8988T (cell line): Measurements from ENCODE around the gene AGBL3.

Source experiments
- DNase-seq: peaks from one replicate; pipeline ENCODE4 v3.0.0; 2011

The AGBL3 gene

DNA sequence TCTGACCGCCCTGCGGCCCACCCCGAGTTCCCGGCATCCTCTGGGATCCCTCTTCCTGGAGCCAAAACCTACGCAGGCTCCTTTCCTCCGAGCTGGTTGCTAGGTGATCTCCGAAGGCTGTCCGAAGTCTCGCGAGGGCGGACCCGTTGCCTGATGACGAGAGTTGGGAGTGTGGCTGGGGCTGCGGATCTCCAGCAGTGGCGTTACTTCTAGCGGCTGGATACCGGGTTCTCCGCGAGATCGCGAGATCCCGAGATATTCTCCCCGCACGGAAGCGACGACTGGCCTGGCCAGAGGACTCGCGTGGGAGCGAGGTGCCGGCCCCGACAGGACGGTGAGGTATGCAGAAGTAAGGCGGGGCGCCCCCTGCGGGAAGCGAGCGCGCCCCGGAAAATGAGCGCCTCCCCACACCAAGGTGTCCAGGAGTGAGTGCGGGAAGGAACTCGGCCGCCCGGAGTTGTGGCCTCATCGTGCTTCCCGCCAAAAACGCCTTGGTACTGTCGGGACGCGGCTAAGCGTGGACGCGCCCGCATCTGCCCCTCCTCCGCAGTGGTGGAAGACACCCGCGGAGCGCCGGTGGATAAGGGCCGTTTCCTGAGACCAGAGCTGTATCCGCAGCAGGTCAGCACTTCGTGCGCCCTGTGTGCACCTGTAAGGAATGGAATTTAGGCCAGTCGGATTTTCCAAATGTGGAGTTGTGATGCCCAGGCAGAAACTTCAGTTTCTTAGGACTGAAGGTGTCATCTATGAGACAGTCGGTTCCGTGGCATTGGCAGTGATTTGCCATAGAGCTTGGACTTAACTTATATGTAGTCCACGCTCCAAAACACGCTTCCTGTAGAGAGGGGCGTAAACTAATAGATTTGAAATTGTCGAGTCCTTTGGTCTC, at the start of gene AGBL3:
Gene AGBL3 (plus strand): TSS at position 146 of the 889 bp plus-strand sequence. CDS start 1,426 bp downstream, outside the sequence.
- peak; percentile 63 for DNase-seq

DNA sequence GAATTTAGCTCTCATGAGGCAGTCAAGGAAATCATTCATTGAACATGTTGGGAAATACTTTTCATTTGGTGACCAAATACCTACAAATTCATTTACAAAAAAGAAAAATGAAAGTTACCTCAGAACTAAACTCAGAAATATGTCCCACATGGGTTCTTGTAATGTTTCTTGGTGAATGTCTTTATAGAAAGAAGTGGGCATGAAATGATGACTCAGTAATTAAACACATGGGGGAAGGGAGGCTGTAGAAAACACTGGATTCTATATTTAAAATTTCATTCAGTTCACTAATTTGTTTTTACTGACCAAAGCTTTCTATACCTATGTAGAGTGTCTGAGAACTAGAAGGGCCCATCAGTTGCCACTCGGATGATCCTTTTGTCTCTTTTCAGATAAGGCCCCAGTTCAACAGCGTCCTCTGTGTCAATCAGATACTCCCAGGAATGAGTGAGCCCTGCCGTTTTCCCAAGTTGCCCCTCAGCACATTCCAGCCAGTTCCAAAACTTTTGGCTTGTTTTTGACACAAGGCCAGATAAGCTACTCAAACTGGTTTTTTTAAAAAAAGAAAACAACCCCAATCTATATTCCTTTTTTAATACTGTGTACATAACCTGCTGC, 49.3 kb upstream of the AGBL3 start:
- no peak for DNase-seq

DNA sequence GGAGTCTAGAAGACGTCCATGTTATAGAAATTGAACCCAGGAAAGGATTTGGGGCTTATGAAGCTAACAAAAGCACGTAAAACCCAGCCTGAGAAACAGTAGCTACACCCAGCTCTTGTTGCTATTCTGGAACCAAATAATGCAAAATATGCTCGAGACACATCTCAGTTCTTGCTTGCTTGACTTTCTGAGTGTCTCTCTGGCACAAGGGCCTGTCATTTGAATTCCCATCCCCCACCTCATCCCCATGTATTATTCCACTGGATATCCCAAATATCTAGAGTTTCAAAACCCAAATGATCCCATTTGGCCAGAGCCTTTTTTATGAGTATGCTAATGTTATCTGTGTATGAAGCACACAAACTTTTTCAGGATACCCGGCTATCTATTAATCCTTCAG, 48.2 kb upstream of the AGBL3 start:
- no peak for DNase-seq

DNA sequence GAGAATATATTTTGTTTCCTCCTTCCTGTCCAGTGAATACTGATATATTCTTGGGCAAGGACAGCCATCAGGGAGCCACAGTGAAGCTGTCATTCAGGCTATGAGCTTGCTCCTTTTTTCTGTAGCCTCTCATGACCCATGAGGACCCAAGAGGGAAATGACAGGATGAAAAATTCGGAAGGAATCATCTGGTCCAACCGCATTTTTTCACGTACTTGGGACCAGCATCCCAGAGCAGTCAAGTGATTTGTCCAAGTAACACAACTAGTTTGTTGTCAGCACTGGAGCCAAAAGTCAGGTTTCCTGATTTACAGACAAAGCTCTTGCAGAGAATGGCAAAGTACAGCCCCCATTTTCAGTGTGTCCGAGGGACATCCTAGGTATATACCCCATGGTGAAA, 47.2 kb upstream of the AGBL3 start:
- DNase-seq: no peak

DNA sequence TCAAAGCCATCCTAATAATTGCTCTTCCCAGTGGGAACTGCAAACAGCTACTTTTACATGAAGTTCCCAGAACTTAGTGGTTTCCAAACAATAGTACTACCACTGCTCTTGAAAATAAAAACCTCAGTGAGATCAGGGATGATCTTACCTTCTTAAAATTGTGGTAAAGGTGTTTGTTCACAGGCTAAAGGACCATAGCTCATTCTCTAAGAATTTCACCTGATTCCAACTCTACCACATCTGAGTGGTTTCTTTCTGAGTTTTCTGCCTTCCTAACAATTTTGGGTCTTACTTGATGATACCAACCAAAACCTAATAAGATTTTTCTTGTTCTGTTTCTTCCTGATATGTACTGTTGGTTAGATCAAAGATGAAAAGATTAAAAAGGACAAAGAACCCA, 45.6 kb upstream of the AGBL3 start:
- DNase-seq: no peak

DNA sequence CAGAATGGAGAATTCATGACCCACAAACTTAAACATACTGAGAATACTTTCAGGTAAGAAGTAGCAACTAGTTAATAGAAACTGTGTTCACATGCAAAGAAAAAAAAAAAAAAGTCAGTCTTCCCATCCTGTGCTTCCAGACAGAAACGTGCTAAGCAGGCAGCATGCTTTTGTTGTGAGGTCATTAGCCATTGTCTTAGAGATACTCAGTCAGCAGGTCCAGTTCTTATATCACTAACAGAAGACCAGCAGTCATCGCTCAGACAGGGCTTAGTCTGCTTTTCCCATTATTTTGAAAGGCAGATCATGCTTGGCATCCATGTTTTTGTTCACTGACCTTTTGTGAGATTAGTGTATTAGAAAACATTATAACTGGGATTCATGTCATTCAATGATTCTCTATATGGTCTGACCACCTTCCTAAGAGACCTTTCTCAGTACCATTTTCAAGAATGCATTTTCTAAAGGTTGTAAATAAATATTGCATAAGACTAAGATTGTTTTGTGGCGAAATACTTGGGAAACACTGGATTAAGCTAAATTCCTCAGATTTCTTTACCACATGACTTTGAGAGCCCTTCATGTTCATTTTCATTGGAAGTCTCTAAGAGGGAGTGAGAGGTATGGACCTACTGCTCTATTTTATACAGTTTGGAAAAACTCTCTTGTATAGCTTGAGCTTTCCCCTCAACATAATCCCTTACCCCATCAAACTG, 45.0 kb upstream of the AGBL3 start:
- no peak for DNase-seq

DNA sequence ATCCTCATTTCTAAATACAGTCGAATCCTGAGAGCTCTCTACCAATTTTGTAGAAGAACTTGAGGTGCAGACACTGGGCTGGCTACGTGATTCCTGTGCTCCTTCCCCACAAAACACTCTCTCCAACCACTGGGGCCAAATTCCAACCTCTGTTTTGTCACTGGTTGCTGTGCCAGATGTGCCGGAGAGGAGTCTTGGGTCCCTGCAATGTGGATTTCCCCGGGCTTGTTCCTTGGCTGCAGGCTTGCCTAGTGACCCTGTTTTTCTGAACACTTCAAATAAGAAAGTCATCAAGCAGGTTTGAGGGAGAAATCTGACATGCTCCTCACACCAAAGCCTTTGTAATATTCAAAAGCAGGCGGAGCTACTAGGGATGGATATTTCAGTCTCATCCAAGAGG, 44.4 kb upstream of the AGBL3 start:
- no peak for DNase-seq

DNA sequence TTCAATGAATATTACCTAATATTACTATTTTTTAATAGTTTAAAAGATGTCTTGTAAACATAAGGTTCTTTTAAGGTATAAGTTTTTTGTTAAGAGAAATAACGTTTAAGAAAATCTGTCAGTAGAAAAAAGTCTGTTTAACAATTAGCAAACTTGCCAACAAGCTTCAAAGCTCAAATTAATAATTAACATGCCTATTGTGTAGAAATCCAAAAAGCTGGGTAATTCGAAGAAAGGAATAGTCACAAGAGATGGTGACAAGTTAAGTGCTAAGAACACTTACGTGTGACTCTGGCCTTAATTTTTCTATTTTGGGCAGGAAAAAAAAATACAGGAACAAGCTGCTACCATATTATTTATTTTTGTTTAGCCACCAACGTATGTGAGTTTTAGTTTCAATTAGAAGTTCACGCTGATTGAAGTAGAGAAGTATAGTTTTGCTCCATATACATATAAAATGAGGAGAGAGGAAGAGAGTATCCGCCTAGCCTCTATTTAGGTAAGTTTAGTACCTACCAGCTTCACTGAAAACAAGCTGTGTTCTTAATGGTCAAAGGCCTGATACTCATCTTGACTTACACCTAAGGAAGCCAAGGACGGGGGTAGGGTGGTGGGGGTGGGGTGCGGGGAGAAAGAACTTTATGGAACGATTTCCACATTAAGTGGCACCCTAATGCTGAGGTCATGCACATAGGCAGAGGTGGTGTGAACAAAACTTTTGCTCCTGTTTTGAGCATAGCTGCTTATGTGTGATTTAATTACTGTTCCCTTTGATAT, 43.4 kb upstream of the AGBL3 start:
- no peak for DNase-seq

DNA sequence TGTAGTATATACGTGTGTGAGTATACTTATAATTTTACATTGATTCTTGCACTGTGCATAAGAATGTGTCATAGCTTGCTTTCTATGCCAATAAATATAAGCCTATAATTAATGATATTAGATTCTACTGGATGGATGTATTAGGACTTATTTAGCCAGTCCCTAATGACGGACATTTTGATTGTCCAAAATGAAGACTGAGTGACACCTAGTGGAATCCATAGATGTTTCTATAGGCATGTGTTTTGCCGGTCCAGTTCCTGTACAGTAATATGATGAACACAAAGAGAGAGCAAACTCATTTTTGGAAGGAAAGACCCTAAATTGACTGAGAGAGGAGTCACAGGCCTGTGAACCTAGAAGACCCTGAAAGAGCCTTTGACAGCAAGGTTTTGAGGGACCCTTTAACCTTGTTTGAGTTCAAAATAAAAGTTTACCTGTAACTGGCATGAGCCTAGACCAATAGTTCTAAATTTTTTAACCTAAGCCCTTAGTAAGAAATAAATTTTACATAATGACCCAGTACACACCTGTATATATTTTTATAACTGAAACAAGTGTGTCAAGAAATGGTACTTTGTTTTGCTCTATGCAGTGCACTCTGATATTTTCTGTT, 42.4 kb upstream of the AGBL3 start:
- DNase-seq: no peak

DNA sequence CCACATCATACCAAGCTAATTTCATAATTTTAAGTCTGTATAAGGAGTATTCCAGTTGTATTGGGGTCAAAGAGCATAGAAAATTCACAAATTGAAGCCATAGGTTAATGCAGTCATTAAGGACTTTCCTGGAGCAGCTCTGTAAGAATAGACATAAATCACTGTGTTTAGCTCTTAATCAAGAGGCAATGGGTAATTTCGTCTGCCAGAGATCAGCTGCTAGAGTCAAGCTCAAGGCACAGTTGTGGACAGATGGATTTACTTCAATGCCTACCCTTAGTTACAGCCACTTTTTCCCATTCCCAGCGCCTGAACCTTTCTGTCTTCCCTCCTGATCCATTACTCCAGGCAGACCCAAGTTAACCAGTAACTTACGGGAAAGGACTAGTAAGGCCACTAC, 40.6 kb upstream of the AGBL3 start:
- DNase-seq: no peak

DNA sequence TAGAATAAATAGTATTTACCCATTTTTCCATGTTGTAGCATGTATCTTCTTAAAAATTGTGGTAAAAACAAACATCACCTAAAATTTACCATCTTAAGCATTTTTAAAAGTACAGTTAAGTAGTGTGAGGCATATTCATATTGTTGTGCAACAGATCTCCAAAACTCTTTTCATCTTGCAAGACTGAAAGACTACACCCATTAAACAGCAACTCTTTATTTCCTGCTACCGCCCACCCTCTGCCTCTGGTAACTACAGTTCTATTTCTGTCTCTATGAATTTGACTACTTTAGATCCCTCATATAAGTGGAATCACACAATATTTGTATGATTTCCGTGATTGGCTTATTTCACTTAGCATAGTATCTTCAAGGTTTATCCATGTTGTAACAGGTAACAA, 40.0 kb upstream of the AGBL3 start:
- no peak for DNase-seq

DNA sequence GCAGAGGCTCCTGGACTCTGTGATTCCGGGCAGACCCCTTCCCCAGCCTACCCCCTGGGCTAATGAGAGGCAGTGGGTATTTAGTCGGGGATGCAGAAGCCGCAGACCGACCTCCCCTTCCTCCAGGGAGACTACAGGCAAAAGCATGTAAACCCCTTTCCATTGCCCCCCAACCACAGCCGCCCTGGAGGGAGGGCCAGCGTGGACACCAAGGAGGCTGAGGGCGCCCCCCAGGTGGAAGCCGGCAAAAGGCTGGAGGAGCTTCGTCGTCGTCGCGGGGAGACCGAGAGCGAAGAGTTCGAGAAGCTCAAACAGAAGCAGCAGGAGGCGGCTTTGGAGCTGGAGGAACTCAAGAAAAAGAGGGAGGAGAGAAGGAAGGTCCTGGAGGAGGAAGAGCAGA, 39.0 kb upstream of the AGBL3 start:
- DNase-seq: no peak

DNA sequence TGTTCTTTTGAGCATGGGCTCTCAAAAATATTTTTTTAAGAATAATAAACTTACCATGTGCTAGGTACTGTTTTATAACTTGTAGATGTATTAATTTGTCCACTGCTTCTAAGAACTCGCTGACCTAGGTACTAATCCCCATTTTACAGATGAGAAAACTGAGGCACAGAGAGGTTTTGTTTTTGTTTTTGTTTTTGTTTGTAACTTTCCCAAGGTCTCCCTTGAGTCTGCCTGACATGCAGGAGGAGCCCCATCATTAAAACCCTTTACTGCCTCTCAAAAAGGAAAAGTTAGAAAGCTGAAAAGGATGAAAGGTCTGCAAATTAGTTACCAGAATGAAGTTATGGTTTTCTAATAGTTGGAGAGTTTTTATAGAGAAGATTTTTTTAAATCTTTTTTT, 38.5 kb upstream of the AGBL3 start:
- no peak for DNase-seq

DNA sequence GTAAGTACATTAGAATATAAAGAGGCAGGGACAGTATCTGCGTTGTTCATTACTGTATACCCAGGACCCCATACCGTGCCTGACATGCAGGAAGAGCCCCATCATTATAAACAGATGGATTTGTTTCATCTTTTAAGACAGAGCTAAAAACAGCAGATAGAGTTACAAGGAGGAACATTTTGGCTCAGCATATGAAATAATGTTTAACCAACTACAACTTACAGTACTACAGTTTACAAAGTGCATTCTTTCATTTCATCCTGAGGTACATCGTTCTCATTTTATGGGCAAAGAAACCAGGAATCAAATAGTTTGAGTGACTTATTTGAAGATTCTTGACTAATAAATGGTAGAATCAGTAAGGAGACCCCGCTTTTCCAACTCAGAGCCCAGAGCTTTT, 38.1 kb upstream of the AGBL3 start:
- DNase-seq: no peak

DNA sequence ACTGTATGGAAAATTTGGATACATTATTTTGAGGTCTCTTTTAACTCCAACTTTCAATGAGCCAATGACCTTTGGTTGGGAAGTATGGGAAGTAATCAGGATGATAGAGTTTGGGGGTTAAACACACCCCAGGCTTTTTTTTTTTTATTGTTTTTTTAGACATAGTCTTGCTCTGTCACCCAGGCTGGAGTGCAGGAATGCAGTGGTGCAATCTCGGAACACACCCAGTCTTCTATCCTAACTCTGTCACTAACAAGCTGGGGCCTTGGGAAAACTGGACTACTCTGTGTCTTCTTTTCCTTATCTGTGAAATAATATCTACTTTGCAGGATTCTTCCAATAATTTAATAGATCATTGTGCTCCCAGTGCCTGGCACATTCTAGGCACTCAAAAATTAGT, 37.6 kb upstream of the AGBL3 start:
- DNase-seq: no peak

DNA sequence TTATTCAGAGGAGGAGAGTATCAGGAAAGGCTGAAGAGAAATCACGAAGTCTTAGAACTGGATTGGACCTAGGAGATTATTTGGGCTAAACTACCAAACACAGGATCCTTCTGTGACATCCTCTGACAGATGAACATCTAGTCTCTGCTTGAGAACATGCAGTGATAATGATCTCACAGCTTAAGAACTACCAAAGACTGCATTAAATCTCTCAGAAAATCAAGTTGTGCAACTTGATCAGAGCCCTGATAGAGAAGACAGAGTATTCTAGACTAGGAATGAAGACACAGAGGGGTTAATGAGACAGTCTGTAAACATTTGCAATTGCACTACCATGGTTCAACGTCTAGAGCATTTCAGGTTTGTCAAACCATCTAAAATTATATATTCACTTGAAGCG, 37.1 kb upstream of the AGBL3 start:
- DNase-seq: no peak

DNA sequence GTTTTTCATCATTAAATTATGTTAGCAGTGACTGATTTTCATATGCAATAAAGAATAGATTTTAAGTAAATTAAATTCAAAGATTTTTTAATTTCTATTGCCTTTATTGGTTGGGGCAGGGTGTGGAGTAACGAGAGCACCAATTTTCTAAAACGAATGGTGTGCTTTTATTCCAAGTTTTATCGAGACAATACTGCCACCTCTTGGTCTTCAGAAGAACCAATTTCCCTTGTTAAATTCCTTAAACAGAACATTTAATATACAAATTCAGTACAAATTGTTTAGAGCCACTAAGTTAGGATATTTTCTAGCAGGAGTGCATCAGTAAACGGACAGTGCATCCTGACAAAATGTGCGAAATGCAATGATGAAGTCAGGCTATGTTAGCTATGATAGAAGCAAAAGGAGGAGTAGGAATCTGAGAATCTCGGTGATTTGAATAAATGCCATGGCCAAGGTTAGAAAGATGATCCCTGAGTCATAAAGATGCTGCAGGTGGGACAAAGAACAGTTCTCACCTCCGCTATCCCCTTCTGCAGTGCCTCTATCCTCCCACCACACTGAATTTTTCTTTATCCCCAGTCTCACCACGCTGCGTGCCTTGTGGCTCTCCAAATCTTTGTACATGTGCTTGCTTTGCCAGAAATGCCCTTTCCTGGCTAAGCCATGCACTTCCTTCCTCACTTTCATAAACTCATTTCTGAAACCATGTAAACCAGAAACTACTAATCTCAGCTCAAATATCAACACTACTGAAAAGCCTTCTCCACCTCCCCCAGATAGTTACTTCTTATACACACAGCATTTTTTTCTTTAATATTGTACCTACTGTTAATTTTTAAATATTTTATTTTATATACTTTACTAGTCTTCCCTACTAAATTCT, 31.9 kb upstream of the AGBL3 start:
- no peak for DNase-seq

DNA sequence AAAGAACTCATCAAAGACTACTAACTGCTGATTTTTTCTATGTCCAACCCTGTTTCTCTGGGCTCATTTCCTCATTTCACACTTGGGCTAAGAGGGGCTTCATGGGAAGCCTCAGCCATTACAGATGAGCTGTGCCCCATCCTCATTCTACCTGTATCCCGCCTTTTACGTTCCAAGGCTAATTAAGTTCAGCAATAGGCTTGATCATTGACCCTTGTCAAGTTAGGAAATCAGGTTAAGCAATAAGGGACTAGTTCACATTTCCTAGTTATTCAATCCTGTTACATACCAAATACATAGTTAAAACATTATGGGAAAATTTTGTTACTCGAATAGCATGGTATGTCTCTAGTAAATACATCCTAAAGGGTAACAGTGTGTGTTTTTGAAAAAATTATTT, 29.3 kb upstream of the AGBL3 start:
- no peak for DNase-seq

DNA sequence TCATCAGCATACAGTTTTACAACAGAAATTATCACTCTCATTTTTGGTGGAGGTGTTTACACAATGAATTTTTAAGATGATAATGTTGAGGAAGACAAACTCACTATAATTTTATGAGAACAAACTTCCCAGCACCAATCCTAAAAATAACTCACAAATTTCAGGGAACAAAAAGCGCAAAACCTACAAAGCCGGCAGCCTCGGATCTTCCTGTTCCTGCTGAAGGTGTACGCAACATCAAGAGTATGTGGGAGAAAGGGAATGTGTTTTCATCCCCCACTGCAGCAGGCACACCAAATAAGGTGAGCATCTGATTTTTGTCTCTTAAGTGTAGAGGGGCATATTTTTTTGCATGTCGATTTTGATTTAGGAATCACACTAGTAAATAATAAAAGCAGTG, 26.5 kb upstream of the AGBL3 start:
- DNase-seq: no peak

DNA sequence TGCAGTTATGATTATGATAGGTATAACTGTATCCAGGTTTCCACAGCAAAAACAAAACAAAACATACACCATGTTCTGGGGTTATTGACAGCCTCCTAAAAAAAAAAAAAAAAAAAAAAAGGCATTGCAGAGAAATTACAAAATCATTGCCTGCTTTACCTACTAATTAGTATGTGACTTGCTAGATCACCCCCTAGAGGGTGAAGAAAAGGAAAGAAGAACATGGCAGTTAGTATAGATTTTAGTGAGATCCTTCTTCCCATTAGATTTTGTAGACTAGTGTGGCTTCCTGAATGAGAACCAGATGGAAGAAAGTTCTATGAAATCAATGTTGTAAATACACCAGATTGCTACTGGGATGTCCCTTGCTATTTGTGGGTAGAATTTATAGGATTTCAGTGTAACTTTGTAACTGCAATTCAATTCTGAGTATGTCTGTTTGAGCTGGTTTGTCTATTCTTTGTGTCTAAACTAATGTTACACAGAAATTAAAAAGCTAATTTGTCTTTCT, 24.0 kb upstream of the AGBL3 start:
- DNase-seq: no peak

DNA sequence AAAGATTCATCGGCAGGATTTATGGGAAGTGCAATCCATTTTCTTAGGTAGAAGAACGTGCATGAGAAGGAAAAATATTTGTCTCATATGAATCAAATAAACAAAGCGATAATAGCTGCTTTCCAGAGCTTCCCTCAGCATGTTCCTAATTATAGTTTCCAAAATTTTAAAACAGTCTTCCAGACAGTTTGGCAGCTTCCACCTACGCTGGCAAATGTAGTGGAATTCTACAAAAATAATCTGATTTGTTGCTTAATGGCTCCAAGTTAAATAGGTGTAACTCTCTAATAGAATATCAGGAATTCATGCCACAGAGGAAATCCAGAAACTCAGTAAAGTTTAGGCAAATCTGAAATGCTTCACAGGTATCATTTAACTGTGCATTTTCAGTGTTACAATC, 23.3 kb upstream of the AGBL3 start:
- no peak for DNase-seq
